ENCODE data around the gene IQCM. TPM values are rescaled to one million over a fixed set of nuclear protein-coding genes. Genes with fewer than 3 reads are reported as not detected.

The IQCM gene
- total RNA-seq, 1 experiment from 2014 or later, result not detected

- Mint-ChIP-seq H3K9me3 (ENCODE audit: unreplicated experiment) (no peaks in the 10 kb centered on the region), H3K27ac (ENCODE audit: unreplicated experiment) (no peak overlapping the region), H3K36me3 (ENCODE audit: insufficient read depth, unreplicated experiment) (no peaks in the 10 kb centered on the region), H3K4me3 (ENCODE audit: unreplicated experiment) (no peak overlapping the region), H3K4me1 (ENCODE audit: low read depth, unreplicated experiment) (no peaks in the 10 kb centered on the region), H3K27me3 (ENCODE audit: insufficient read depth, unreplicated experiment) (peaks cover 4% of the 10 kb centered on the region)
- intact Hi-C loops (cut with micrococcal nuclease; ENCODE audit: unreplicated experiment), result loop anchor here (5.0 kb wide), 1 partner anchor 345 kb away; no protein-coding TSS in a partner anchor
- Histone ChIP-seq H3K27me3 (replicated peaks; ENCODE audit: control insufficient read depth, insufficient read depth, low read length) (no peaks in the 10 kb centered on the region), H3K36me3 (ENCODE audit: control insufficient read depth, insufficient read depth, low read length) (no peaks in the 10 kb centered on the region), H3K4me1 (no peaks in the 10 kb centered on the region), H3K9me3 (no peaks in the 10 kb centered on the region), H3K4me3 (ENCODE audit: low read depth, low read length) (no peak overlapping the region)
- no TSS peak for BruUV-seq (replicated peaks)
- TF ChIP-seq, protein P1, sequence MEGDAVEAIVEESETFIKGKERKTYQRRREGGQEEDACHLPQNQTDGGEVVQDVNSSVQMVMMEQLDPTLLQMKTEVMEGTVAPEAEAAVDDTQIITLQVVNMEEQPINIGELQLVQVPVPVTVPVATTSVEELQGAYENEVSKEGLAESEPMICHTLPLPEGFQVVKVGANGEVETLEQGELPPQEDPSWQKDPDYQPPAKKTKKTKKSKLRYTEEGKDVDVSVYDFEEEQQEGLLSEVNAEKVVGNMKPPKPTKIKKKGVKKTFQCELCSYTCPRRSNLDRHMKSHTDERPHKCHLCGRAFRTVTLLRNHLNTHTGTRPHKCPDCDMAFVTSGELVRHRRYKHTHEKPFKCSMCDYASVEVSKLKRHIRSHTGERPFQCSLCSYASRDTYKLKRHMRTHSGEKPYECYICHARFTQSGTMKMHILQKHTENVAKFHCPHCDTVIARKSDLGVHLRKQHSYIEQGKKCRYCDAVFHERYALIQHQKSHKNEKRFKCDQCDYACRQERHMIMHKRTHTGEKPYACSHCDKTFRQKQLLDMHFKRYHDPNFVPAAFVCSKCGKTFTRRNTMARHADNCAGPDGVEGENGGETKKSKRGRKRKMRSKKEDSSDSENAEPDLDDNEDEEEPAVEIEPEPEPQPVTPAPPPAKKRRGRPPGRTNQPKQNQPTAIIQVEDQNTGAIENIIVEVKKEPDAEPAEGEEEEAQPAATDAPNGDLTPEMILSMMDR (IDR thresholded peaks at IDR 0.05; ENCODE audit: insufficient read depth in 1 of 2, low read depth in 1 of 2, low read length in 1 of 2, severe bottlenecking in 1 of 2, unreplicated experiment in 1 of 2), result no peak
- ChIA-PET CTCF (no interaction called here), POLR2A (no interaction called here)
- no peak for DNase-seq
These were observed 263.0 kb downstream of the IQCM start for GRCh38 chr4:149552601-149553000.

DNA sequence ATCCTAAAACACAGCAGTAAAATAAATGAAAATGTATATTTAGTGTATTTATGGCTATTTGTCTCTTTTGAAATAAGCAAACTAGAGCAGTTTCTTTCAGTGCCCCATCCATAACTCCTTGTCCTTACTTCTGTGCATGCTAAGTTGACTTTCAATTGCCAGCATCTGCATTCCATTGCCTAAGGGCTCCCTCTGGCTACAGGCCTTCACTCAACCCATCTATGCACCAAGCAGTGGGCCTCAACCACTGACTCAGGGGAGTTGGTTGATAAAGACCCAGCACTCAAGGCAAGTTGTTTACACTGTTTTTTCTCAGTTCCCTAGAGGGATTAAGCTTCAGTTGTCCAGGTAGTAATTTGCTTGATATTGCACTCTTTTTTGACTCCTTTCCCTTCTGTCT lies 265.7 kb downstream of the IQCM start:
- DNase-seq, result peak; percentile 17 to 31
- POLR2A ChIA-PET, result no interaction called here
- Histone ChIP-seq H3K27me3 (replicated peaks; ENCODE audit: control insufficient read depth, insufficient read depth, low read length) (no peaks in the 10 kb centered on the region), H3K36me3 (ENCODE audit: control insufficient read depth, insufficient read depth, low read length) (no peaks in the 10 kb centered on the region), H3K9me3 (no peaks in the 10 kb centered on the region), H3K4me3 (ENCODE audit: low read depth, low read length) (no peak overlapping the region), H3K4me1 (no peaks in the 10 kb centered on the region)
- intact Hi-C loops (cut with micrococcal nuclease; ENCODE audit: unreplicated experiment), result loop anchor here (1.0 to 5.0 kb wide), 2 partner anchors 179 to 347 kb away; no protein-coding TSS in a partner anchor
- CTCF ChIA-PET, result no interaction called here
- no peak overlapping the region for H3K4me3 Mint-ChIP-seq (ENCODE audit: unreplicated experiment)
- H3K27ac Mint-ChIP-seq (ENCODE audit: unreplicated experiment), result no peak overlapping the region
- H3K9me3 Mint-ChIP-seq (ENCODE audit: unreplicated experiment), result no peaks in the 10 kb centered on the region
- TF ChIP-seq, protein P1 (IDR thresholded peaks at IDR 0.05; ENCODE audit: insufficient read depth in 1 of 2, low read depth in 1 of 2, low read length in 1 of 2, severe bottlenecking in 1 of 2, unreplicated experiment in 1 of 2), result peak in 1 of 2 experiments; percentile 24
- no TSS peak for BruUV-seq (replicated peaks)
- H3K27me3 Mint-ChIP-seq (ENCODE audit: insufficient read depth, unreplicated experiment), result peaks cover 4% of the 10 kb centered on the region
- no peaks in the 10 kb centered on the region for H3K4me1 Mint-ChIP-seq (ENCODE audit: low read depth, unreplicated experiment)
- H3K36me3 Mint-ChIP-seq (ENCODE audit: insufficient read depth, unreplicated experiment), result no peaks in the 10 kb centered on the region

DNA sequence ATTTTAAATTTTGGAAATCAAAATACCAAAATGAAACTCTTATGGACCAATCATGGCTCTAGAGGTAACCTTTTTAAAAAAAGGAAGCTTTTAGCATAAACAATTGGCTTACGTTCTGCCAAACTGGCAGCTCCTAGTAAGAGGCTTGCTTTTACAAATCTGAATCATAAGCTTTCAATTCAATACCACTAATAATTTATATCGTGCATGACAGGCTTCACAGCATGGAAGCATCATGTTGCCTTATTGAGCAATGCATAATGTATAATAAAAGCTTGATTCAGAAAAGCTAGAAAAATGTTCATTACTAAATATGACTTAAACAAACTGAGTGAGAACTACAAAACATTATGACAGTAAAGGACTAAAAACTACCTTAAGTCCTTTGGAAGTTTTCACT lies 280.9 kb downstream of the IQCM start:
- H3K4me3 Mint-ChIP-seq (ENCODE audit: unreplicated experiment), result no peak overlapping the region
- no TSS peak for BruUV-seq (replicated peaks)
- DNase-seq, result no peak
- no peaks in the 10 kb centered on the region for H3K36me3 Mint-ChIP-seq (ENCODE audit: insufficient read depth, unreplicated experiment)
- Histone ChIP-seq H3K9me3 (no peaks in the 10 kb centered on the region), H3K4me3 (ENCODE audit: low read depth, low read length) (no peak overlapping the region), H3K36me3 (ENCODE audit: control insufficient read depth, insufficient read depth, low read length) (no peaks in the 10 kb centered on the region), H3K4me1 (peaks cover 6% of the 10 kb centered on the region; the same call in 1 of the 2 replicates), H3K27me3 (replicated peaks; ENCODE audit: control insufficient read depth, insufficient read depth, low read length) (no peaks in the 10 kb centered on the region)
- ChIA-PET POLR2A (no interaction called here), CTCF (no interaction called here)
- peaks cover 14% of the 10 kb centered on the region for H3K9me3 Mint-ChIP-seq (ENCODE audit: unreplicated experiment)
- no peak overlapping the region for H3K27ac Mint-ChIP-seq (ENCODE audit: unreplicated experiment)
- H3K4me1 Mint-ChIP-seq (ENCODE audit: low read depth, unreplicated experiment), result peaks cover 6% of the 10 kb centered on the region
- intact Hi-C loops (cut with micrococcal nuclease; ENCODE audit: unreplicated experiment), result no loop called here
- TF ChIP-seq, protein P1 (IDR thresholded peaks at IDR 0.05; ENCODE audit: insufficient read depth in 1 of 2, low read depth in 1 of 2, low read length in 1 of 2, severe bottlenecking in 1 of 2, unreplicated experiment in 1 of 2), result no peak
- peaks cover 3% of the 10 kb centered on the region for H3K27me3 Mint-ChIP-seq (ENCODE audit: insufficient read depth, unreplicated experiment)

Data from Caco-2 (cell line).